ENCODE measurements around the gene KATNIP.

The KATNIP gene

DNA sequence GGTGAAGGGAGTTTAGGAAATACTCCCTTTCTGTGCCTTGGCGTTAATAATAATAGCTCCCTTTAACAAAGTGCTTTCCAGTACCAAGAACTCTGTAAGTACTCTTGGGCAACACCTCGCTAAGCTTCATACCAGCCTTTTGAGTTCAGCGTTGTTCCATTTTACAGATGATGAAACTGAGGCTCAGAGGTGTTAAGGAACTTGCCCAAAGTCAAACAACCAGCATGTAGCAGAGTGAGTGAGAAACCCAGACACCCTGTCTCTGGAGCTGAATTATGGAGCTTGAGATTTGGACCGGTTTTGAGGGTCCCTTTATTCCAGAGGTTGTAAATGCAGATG is 607 bp downstream of the KATNIP start:
- H3K9ac ChIP-seq = peak overlapping the region; percentile 73; the same call in 1 of the 2 replicates
- peaks cover 34% of the 10 kb centered on the region for H3K4me1 ChIP-seq (ENCODE audit: low read depth, poor library complexity, severe bottlenecking)
- H3K36me3 ChIP-seq (ENCODE audit: insufficient read depth) = no peaks in the 10 kb centered on the region
- peak overlapping the region; percentile 85; the same call in 1 of the 2 replicates for H2AFZ ChIP-seq (ENCODE audit: low read depth)
- no peaks in the 10 kb centered on the region for H3K27me3 ChIP-seq (ENCODE audit: insufficient read depth, low read depth)
- H3K4me3 ChIP-seq (IDR thresholded peaks at IDR 0.05; ENCODE audit: insufficient read depth, low read depth, low read length) = no peak overlapping the region
- H3K4me2 ChIP-seq = peak overlapping the region; percentile 92
- no peaks in the 10 kb centered on the region for H4K20me1 ChIP-seq (ENCODE audit: insufficient read depth)
- peaks cover 34% of the 10 kb centered on the region for H3K79me2 ChIP-seq (ENCODE audit: insufficient read depth, low read depth)
- H3K27ac ChIP-seq = peak overlapping the region; percentile 29; the same call in 1 of the 2 replicates
- no peak for TF ChIP-seq CTCF (conservative IDR thresholded peaks at IDR 0.05; ENCODE audit: low read depth, low read length)

GRCh38 chr16:27551036-27551435 is 1.1 kb downstream of the KATNIP start:
- no peak overlapping the region; the same call in 1 of the 2 replicates for H3K27ac ChIP-seq
- peaks cover 34% of the 10 kb centered on the region for H3K4me1 ChIP-seq (ENCODE audit: low read depth, poor library complexity, severe bottlenecking)
- H3K4me2 ChIP-seq = peak overlapping the region; percentile 92
- H3K9ac ChIP-seq = no peak overlapping the region
- no peak overlapping the region for H2AFZ ChIP-seq (ENCODE audit: low read depth)
- no peaks in the 10 kb centered on the region for H4K20me1 ChIP-seq (ENCODE audit: insufficient read depth)
- no peaks in the 10 kb centered on the region for H3K27me3 ChIP-seq (ENCODE audit: insufficient read depth, low read depth)
- no peaks in the 10 kb centered on the region for H3K36me3 ChIP-seq (ENCODE audit: insufficient read depth)
- H3K4me3 ChIP-seq (IDR thresholded peaks at IDR 0.05; ENCODE audit: insufficient read depth, low read depth, low read length) = no peak overlapping the region
- TF ChIP-seq CTCF (conservative IDR thresholded peaks at IDR 0.05; ENCODE audit: low read depth, low read length) = no peak
- peaks cover 29% of the 10 kb centered on the region for H3K79me2 ChIP-seq (ENCODE audit: insufficient read depth, low read depth)

DNA sequence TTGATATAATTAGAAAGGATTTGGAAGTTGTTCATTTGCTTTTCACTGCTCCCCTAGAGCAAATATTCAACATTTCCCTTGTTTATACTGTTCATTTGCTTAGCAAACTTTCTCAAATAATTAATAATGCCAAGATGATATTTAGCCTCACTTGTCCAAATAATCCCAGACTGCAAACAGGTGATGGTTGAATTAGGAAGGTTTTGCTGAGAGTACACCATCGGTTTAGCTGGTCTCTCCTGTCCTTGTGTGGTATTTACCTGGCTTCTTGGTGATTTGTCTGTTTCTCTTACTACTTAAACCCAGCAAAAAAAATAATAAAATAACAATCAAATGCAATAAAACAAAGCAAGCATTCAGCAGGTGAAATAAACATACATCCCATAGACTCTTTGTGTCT is 6.5 kb downstream of the KATNIP start:
- TF ChIP-seq CTCF (conservative IDR thresholded peaks at IDR 0.05; ENCODE audit: low read depth, low read length) = no peak
- H3K27me3 ChIP-seq (ENCODE audit: insufficient read depth, low read depth) = no peaks in the 10 kb centered on the region
- H4K20me1 ChIP-seq (ENCODE audit: insufficient read depth) = no peaks in the 10 kb centered on the region
- no peak overlapping the region for H3K9ac ChIP-seq
- no peaks in the 10 kb centered on the region for H3K79me2 ChIP-seq (ENCODE audit: insufficient read depth, low read depth)
- H3K36me3 ChIP-seq (ENCODE audit: insufficient read depth) = peaks cover 6% of the 10 kb centered on the region; the same call in 1 of the 2 replicates
- no peak overlapping the region for H3K4me2 ChIP-seq
- H3K4me1 ChIP-seq (ENCODE audit: low read depth, poor library complexity, severe bottlenecking) = no peaks in the 10 kb centered on the region
- H3K4me3 ChIP-seq (IDR thresholded peaks at IDR 0.05; ENCODE audit: insufficient read depth, low read depth, low read length) = no peak overlapping the region
- no peak overlapping the region for H2AFZ ChIP-seq (ENCODE audit: low read depth)
- H3K27ac ChIP-seq = no peak overlapping the region

GRCh38 chr16:27558434-27558833 is 8.5 kb downstream of the KATNIP start:
- Histone ChIP-seq H3K4me1 (ENCODE audit: low read depth, poor library complexity, severe bottlenecking) (no peaks in the 10 kb centered on the region), H3K36me3 (ENCODE audit: insufficient read depth) (peaks cover 6% of the 10 kb centered on the region; the same call in 1 of the 2 replicates), H4K20me1 (ENCODE audit: insufficient read depth) (no peaks in the 10 kb centered on the region; the same call in 1 of the 2 replicates), H3K4me2 (no peak overlapping the region), H3K79me2 (ENCODE audit: insufficient read depth, low read depth) (no peaks in the 10 kb centered on the region), H3K9ac (no peak overlapping the region), H3K27ac (no peak overlapping the region), H3K4me3 (IDR thresholded peaks at IDR 0.05; ENCODE audit: insufficient read depth, low read depth, low read length) (no peak overlapping the region), H3K27me3 (ENCODE audit: insufficient read depth, low read depth) (no peaks in the 10 kb centered on the region), H2AFZ (ENCODE audit: low read depth) (no peak overlapping the region)
- no peak for TF ChIP-seq CTCF (conservative IDR thresholded peaks at IDR 0.05; ENCODE audit: low read depth, low read length)

All from KMS-11 (cell line).